CD4-positive, alpha-beta T cell treated with Interleukin-1 beta for 1 hour (primary cell): ENCODE data around the gene APRT.
A peak's percentile ranks its signal among the peaks of the same experiment; 100 is the strongest.

ENCODE experiments used
- DNase-seq, 2 donors: peaks; one replicate each; pipeline ENCODE4 v3.0.0-alpha.2; 2020 to 2022

APRT gene

DNA sequence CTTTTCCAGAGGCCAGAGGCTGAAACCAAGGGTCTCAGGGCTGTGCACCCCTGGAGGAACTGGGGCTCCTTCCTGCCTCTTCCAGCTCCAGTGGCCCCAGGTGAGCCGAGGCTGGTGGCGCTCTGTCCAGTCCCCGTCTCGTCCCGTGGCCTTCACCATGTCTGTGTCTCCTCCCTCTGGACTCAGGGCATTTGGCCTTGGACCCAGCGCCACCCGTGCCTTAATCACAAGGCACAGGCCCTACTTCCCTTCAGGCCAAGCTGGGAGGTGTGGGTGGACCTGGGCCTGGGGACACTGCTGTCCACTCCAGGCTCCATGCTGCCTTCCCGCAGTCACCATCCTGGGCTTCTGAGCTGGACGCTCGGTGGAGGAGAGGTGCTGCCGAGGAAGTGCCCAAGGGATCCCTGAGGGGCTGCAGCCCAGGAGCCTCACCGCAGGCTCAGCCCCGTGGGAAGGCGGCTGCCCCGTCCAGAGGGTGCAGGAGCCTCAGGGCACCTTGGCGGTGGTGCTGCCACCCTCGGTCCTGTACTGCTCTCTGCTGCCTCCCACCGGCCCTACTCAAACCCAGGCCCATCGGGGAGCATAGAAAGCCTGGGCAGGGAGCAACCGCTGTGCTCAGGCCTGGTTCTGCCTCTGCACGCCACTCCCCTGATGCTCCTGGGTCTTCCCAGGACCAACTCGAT lies 9.6 kb upstream of the APRT start:
- DNase-seq = no peak

DNA sequence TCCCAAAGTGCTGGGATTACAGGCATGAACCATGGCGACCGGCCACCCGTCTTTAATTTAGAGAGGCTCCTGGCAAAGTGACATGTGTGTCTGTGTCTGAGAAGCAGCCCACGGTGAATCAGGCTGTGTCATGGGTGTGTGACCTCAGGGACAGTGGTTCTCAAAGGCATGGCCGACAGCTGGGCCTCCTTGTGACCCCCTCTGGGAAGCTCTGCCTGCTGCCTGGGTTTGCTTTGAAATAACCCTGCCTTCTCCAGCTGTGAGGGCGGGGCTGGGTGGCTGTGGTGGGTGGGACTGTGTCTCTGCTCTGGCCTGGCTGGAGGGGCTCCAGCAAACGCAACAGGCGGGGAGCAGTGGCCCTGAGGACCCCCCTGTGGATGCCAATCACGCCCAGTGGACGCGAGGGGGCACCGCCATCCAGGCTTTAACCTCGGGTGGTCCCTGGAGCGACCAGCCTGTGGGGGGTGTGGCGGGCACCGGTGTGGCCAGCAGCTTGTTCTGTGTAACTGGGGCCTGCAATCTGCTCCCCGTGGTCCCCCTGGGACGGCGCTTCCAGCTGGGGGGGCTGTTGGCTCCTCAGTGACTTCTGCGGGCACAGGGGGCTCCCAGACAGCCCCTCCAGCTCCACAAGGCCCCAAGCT lies 8.8 kb upstream of the APRT start:
- no peak for DNase-seq

DNA sequence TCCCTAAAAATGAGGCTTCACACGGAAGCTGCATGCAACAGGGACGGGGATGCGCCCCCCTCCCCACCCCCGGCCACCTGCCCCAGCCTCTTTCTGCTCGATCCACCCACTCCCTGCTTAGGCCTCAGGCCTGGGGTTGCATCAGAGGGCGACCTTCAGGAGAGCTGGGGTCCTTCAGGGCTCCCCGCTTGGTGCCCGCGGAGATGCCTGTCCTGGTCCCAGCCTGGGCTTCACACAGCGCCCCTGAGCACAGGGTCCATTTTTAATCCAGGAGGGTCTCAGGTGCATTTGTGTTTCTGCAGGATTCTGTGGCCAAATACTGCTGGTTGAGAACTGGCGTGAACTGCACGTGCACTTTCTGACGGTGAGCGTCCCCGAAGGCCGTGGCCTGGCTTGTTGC lies 7.4 kb upstream of the APRT start:
- no peak for DNase-seq

DNA sequence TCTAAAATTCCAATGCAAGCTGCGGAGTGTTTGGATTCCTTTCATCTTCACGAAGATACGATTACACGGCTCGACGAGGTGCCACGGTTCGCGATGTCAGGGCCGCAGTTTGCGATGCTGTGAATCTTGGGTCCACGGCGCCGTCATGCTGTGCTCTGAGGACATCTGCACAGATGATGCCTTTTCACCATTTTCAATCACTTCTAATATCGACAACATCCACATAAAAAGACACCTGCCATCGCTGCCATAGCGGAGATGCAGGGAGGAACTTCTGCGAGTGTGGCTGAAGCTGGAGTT lies 6.8 kb upstream of the APRT start:
- no peak for DNase-seq

DNA sequence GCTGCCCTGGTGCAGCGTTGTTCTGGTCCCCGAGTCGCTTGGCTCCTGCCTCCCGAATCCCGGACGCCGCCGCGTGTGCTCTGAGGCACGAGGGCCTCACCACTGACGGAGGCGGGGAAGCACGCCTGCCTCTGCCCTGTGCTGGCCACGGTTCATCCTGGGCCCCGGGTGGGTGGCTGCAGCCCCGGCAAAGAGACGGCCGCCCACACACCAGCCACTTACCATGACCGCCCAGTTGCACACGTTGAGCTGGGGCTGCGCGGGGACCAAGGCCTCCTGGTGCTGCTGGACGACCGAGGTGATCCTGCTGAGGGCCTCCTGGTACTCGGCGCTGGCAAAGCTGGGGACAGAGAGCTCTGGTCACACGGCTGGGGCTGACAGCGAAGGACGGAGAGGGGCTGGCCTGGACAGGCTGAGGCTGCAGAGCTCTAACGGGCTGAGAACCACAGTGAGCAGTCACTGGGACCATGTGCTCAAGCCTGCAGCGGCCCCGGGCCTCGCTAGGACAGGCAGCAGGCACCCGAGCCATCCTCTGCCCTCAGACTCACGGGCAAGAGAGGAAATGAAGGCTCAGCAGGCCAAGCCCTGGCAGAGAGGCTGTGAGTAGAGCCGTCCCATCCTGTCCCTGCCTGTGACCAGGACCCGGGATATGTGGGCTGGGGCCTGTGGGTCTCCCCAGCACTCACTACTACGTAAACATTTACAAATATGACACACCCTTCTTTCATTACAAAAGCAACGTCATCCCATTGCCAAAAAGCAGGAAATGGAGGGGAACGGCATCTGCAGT lies 6.3 kb upstream of the APRT start:
- DNase-seq = no peak

DNA sequence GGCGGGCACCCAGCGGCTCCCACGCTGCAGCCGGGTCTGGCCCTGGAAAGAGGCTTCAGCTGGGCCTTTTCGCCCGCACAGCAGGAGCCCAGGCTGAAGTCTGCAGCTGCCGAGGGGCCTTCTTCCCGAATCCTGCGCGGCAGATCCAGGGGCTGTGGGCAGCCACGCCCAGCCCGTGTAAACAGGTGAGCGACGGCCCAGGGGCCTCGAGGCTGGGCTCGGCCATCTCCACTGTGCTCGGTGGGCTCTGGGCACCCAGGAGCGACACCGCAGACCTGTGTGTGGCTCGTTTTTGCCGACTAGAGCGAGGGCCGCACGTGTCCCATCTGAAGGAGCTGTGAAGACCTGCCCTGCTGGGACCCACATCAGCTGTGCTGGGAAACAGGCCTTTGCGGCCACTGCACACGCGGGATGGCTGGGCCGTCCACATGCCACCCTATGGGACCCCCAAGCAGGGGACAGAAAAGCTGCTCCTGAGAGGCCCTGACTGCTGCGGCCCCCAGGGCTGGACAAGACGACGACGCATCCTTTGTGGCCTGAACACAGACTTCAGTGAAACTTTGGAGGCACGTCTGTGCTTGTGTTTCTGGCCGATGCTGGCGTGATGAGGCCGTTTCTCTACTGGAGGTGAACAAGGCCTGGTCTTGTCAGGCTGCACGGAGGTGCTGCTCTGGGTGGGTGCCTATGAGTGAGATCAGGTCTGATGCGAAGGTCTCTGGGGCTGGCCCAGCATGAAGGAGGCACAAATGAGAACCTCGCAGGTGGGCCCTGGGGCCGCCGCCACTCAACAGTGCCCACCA lies 5.2 kb upstream of the APRT start:
- DNase-seq = no peak

DNA sequence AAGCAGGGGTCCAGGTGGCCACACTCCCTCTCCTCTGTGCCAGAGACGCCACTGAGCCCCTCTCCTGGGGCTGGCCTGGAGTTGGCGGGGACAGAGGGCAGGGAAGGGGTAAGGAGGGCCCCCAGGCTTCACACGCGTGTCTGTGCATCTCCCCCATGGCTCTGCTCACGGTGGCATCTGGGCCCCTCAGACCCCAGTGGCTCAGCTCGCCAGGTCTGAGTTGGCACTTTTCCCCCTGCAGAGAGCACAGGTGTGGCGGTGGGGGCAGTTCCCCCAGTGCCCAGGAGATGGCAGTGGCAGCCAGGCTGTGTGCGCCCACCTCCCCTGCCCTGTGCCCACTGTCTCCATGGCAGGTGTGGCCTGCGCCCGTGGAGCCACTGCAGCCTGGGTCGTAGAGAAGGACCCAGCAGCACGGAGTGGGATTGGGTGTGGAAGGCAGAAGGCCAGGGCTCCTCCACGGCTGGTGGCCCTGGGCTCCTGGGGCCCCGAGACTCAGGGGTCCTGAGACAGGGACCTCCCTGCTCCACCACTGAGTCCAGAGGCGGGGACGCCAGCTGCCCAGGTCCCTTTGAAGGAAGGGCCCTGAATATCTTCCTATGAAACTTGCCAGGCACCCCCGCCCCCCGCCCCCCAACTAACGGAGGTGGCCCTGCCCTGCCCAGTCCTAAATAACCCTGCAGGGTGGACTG lies 4.3 kb upstream of the APRT start:
- peak; percentile 58 to 59 for DNase-seq

DNA sequence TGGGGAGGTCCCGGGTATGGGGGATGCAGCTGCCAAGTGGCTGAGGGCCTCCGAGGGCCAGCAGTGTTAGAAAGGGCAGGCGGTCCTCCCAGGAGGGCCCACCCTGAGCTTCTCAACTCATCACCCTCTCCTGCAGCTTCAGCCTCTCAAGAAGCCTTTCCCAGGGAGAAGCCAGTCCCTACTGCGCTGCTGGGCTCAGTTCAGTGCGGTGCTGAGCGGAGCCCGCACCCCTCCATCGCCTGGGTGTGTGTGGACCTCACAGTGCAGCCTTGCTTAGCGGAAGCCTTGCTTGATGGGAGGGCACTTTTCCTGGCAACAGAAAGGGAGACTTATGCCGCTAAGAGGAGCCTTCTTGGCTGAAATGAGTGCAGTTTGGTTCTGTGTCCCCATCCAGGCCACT lies 3.5 kb upstream of the APRT start:
- DNase-seq = no peak

DNA sequence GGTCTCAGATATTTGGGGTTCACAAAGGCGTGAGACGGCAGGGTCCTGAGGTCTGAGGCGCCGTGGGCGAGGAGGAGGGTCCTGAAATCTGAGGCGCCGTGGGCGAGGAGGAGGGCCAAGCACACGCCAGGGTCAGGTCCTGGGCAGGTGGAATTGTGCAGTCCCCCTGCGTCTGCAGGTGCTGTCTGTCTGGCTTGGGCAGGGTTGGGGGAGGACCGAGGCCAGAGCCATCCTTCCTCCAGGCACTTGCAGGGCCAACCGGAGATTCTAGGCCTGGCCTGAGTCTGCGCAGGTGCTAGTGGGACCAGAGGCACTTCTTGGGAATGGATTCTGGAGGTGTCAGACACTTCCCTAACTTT lies 2.4 kb upstream of the APRT start:
- no peak for DNase-seq

DNA sequence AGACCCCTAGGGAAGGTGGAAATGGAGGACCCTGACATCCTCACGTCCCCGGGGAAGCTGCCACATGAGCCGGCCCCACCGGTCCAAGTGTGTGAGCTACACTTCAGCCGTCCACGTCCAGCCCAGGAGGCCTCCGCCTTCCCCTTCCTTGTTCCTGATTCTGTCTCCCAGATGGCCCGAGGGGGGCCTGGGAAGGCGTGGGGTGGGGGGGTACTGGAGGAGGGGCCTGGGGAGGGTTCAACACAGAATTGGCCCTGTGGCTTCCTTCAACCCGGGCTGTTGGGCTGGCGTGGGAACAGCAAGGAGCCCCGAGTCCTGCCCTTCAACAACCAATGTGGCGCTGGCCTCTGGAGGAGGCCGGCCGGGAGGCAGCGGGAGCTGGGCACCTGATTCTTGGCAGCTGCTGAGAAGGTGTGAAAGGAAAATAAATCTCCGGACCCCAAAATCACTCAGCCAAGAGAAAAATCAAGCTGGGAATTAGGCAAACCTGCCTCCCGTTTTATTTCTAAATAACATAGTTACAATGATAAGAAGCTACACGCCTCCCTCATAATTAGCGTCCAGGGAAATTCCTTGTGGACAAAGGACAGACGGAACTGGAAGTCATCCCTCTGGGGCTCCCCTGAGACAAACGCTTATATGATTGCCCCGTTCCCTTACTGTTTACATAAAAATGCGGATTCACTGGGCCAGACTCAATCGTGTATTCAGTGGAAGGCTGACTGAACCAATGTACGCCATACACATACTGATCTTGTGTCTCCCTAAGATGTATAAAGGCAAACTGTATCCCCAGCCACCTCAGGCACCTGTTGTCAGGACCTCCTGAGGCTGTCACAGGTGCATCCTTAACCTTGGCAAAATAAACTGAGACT lies 1.8 kb upstream of the APRT start:
- no peak for DNase-seq

DNA sequence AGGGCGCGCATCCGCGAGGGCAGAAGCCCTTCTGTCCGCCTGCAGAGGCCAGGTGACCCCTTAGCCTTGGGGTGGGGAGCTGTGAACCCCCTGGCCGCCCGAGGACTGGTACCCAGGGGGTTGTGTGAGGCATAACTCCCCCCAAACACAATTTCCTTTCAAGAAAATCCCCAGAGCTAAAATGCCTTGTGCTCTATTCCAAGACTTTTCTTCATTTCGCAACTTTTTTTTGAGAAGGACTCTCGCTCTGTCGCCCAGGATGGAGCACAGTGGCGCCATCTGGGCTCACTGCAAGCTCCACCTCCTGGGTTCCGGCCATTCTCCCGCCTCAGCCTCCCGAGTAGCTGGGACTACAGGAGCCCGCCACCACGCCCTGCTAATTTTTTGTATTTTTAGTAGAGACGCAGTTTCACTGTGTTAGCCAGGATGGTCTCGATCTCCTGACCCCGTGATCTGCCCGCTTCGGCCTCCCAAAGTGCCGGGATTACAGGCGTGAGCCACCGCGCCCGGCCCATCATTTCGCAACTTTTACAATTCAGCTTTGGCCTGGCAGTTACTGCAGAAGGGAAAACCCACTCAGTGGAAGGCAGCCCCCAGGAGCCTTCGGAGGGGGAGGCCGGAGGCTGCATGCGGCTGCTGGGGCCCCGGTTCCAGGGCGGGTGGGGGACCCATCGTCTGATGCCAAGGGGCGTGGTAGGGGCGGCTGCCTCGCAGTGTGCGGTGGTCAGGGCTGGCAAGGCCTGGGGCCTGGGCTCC lies 963 bp upstream of the APRT start:
- DNase-seq = no peak

DNA sequence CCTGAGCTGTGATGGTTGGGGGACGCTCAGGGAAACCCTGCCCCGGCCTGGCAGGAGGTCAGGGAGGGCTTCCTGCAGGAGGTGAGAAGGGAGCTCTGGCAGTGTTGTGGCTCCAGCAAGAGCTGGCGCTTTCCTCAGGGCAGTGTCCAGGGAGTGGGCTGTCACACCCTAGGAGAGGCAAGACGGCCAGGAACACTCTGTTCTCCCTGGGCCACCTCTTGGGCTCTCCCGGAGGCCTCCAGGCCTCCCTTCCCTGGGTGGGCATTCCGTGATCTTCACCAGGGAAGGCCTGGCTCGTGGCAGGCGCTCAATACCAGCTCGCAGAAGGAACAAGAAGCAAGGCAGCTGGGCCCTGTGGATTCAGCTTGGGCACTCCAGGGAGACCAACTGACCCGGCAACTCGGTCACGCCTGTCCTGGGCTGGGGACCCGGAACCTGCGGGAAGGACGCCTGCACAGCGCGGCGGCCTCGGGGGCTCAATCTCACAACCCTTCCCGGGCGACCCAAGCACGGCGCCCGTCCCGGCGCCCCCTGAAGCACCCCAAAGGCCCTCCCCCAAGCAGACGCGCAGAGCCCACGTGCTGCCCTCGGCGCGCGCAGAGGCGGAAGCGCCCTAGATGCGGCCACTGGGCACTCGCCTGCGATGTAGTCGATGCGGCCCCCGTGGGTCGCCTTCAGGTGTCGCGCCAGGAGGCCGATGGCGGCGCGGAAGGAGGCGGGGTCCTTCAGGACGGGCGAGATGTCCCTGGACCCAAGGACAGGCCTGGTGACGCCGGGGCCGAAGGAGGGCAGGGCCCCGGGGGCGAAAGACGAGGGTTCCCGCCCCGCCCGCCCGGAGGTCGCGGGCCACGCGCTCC lies 588 bp downstream of the APRT start:
- peak; percentile 67 to 70 for DNase-seq

DNA sequence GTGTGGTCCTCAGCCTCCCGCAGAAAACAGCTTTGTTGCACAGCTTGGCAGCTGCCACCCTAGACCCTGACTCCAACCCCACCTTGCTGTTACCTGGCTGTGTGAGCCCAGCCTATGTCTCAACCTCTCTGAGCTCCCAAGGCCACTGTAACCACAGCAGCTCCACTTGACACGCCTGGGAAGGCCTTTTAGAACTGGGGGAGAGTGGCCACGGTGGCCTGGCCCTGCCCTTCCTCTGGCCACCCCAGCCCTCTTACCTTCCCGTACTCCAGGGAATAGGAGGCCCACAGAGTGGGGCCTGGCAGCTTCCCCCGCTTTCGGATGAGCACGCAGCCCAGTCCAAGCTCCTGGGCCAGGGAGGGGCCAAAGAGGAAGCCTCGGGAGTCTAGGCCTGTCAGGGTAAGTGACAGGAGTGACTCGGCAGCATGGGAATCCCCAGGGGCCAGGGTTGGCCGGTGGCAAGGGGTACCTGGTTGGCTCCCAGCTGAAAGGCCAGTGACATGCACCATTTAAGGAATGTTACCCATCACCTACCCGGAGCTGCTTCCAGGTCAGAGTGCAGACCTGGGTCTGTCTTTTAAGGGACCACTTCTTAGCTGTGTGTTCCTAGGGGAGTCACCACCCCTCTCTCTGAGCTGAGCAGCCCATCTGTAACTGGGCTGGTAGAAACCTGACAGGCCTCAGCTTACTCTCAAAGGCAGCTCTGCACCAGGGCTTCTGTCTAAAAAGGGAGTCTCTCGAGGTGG lies 1.4 kb downstream of the APRT start:
- DNase-seq = peak in 1 of 2 donors; percentile 36

DNA sequence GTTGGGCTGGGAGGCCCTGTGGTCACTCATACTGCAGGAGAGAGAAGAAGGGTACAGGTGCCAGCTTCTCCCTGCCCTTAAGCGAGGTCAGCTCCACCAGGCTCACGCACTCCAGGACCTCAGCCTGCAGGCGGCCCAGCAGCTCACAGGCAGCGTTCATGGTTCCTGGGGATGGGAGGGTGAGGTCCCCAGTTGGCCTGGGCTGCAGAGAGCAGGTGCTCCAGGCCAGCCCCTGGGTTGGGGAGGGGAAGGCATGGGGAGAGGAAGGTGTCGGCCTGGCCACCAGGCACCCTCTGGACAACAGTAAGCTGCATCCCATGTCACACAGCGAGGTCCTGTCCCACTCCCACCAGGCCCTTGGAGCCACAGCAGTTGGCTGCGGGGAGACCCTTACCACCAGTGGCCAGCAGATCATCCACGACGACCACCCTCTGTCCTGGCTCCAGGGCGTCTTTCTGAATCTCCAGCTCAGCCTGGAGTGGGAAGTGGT lies 2.0 kb downstream of the APRT start:
- DNase-seq = no peak

DNA sequence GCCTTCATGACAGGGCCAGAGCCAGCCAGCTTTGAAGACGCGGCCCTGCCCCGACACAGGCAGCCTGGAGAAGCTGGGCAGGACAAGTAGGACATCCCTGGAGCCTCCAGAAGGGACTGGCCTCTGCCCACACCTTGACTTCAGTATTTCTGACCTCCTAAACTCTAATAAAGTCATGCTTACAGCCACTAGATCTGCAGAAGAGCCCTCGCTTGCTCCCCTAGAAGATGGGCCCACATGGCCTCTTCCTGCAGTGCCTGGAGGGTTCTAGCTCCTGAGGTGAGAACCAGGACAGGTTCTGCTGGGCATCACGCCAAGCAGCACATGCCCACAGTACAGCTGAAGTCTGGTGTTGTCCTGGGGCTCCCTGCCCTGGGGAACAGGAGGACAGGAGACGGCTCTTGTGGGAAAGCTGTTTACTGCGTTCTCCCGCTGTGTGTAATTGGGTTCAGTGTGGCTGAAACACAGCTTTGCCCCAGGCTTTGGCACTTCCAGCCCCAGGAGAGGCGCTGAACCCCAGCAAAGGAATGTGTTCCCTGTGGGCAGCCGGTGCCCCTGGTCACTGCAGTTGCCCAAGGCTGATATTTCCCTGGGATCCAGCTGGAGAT lies 2.6 kb downstream of the APRT start:
- DNase-seq = no peak

DNA sequence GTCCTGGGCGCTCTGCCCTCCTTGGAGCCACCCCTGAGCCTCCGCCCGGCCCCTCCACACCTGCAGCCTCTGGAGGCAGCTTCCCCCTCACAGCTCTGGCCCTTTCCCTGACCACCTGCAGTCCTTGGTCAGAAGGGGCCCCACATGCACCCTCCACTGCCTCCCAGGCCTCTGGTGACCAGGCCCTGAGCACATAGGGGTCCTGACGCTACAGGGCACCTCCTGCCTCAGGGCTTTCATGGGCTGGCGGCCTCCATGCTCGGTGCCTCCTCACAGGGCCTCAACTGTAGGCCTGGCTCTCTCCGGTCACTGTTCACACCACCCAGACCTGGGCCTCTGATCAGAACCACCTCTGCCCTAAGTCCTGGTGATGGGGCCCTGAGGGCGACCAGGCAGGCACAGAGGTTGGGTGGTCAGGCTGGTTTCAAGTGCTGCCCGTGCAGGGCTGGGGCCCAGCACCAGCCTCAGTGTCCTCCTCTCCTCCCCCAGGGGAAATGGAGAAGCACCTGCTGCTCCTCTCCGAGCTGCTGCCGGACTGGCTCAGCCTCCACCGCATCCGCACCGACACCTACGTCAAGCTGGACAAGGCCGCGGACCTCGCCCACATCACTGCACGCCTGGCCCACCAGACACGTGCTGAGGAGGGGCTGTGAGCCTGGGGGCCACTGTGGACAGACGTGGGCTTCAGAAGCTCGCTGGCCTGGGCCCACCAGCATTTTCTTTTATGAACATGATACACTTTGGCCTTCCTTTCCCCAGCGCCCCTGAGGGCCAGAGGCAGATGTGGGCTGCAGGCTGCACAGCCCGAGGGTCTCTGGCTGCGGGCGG lies 3.9 kb downstream of the APRT start:
- no peak for DNase-seq

DNA sequence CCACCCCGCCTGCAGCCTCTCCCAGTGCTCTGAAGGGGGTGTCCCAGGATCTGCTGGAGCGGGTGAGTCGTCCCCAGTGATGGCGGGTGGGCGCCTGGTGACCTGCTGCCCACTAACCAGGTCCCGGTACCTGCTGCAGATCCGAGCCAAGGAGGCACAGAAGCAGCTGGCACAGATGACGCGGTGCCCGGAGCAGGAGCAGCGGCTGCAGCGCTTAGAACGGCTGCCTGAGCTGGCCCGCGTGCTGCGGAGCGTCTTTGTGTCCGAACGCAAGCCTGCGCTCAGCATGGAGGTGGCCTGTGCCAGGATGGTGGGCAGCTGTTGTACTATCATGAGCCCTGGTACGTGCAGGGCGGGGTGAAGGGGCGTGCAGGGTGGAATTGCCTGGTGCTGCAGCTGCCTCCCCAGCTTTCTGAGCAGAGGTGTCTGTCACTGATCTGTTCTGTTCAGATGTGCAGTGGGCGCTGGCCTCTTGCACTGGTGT lies 4.5 kb downstream of the APRT start:
- no peak for DNase-seq
